Coronary artery (tissue), 2 donors: ENCODE data around the gene CETN1.

ENCODE experiments used
- DNase-seq: peaks from one replicate; pipeline ENCODE4 v3.0.0-alpha.2; 2017; ENCODE audit warnings: low spot score
- H3K27ac ChIP-seq, 2 donors: fragments of 200-600 bp; sonication (generic); one replicate each; pipeline ENCODE4 v1.5.1; 2016 to 2019
- H3K4me3 ChIP-seq: fragments of 200-600 bp; sonication (generic); 2 replicates; pipeline ENCODE4 v1.5.1; 2016; ENCODE audit warnings: mild to moderate bottlenecking, moderate library complexity
- CTCF ChIP-seq: fragments of 200-600 bp; sonication (generic); IDR thresholded peaks from one replicate; pipeline ENCODE4 v1.5.1; 2019; ENCODE audit warnings: antibody characterized with exemption

The CETN1 gene

DNA sequence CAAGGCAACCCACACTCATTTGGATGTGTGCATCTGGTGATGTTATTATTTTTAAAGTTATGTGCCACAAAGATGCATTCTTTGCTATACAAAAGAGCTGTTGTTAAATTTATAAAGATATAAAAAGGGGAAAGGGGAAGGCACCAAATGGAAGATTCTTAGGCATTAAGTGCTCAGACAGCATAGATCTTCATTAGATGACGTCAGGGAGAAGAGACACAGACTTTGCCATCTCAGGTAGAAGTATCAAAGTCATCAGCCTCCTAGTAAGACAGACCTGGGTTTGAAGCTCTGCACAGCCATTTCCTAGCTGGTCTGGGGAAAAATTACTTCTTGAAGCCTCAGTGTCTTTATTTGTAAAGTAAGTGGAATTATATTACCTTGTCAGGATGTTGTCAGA lies 15.4 kb downstream of the CETN1 start:
- DNase-seq = no peak
- no peak overlapping the region for H3K27ac ChIP-seq
- H3K4me3 ChIP-seq = no peak overlapping the region
- no peak for TF ChIP-seq CTCF

GRCh38 chr18:596288-596881 lies 16.2 kb downstream of the CETN1 start:
- H3K4me3 ChIP-seq = peak overlapping the region; percentile 42
- no peak overlapping the region for H3K27ac ChIP-seq
- TF ChIP-seq CTCF = no peak
- no peak for DNase-seq

DNA sequence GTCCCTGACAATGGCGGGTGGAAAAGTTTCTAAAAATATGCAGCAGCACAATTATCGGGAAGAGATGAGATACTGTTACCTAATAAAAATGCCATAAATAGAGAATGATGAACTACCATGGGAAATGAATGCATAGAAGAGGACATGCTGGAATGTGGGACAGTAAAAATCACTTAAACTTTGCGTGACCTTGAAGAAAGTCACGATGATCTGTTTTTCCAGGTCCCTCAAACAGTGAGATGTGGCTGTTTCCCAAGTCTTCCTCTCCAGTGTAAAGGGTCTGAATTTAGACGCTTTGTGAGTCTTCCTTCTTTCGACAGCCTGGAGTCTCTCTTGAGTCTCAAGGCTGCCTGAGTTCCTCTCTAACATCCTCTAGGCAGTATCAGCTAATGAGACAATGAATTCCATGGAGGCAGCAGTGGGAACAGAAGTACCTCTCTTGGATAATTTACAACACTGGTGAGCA lies 18.0 kb downstream of the CETN1 start:
- H3K27ac ChIP-seq = no peak overlapping the region
- no peak for TF ChIP-seq CTCF
- DNase-seq = no peak
- no peak overlapping the region for H3K4me3 ChIP-seq

- H3K4me3 ChIP-seq = no peak overlapping the region
- no peak for DNase-seq
- no peak overlapping the region for H3K27ac ChIP-seq
- no peak for TF ChIP-seq CTCF
Observed at GRCh38 chr18:600107-600506, 19.9 kb downstream of the CETN1 start.

- DNase-seq = no peak
- H3K4me3 ChIP-seq = no peak overlapping the region
- no peak for TF ChIP-seq CTCF
- no peak overlapping the region for H3K27ac ChIP-seq
Observed at GRCh38 chr18:604771-605170, 24.6 kb downstream of the CETN1 start.

GRCh38 chr18:607930-608329 lies 27.8 kb downstream of the CETN1 start:
- Histone ChIP-seq H3K4me3 (no peak overlapping the region), H3K27ac (no peak overlapping the region)
- DNase-seq = no peak
- no peak for TF ChIP-seq CTCF

- Histone ChIP-seq H3K4me3 (no peak overlapping the region), H3K27ac (no peak overlapping the region)
- no peak for TF ChIP-seq CTCF
- no peak for DNase-seq
Observed at GRCh38 chr18:610214-610928, 30.2 kb downstream of the CETN1 start.
